Measurements from ENCODE around the gene RIPOR2.

DNA sequence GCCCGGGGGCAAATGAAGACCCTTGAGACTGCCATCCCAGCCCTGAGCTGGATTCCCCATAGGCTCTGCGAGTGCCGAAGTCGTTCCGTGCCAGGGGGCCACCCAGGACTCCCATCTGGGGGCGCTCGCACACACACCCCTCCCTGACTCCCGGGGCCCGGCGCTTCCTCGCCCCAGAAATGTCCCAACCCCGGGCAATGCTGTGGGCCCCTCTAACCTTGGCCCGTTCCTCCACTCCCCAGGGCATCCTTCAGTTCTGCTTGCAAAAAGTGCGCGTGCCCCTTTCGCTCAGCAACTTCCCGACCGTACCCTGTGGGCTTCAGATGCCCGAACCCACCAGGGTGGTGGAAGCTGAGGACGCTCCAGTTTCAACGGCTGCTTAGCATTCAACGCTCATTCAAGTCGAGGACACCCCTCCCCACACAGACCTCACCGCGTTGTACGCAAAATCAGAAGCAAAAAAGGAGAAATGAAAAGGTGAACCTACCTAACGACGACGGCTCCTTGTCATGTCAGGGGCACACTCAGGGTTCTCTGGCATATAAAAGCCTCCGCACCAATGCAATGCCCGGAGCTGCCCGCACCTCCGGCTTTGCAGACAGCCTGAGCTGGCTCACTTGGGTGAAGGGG is 25.3 kb downstream of the RIPOR2 start:
- TF ChIP-seq CTCF (conservative IDR thresholded peaks at IDR 0.05; ENCODE audit: low read length) = peak; percentile 76
- no peak for TF ChIP-seq EZH2phosphoT487 (IDR thresholded peaks at IDR 0.05; ENCODE audit: borderline replicate concordance, low read depth, low read length)

All from OCI-LY7 (cell line).